ENCODE data around the gene CADM1. TPM values are rescaled to one million over a fixed set of nuclear protein-coding genes. Genes with fewer than 3 reads are reported as not detected.

Gene CADM1
- total RNA-seq, 1 experiment from 2014 or later, result 0.79 TPM

DNA sequence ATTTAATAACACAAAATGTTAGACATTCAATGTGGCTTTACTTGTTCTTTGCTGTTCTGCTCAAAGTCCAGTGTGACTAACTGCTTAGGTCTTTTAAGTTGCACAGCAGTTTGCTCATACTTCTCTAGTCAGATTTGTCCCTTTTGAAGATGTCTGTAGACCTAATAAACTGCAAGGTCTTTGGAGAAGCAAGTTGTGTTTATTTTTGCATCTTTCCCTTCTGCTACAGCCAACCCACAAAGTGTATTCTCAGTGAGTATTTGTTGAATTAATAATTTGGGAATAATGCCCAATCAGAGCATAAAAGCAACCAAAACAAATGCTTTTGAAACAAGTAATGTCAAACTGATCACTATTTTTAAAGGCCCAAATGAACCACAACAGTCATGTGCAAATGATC lies 312.5 kb downstream of the CADM1 start:
- intact Hi-C loops (cut with micrococcal nuclease), result no loop called here
- ChIA-PET CTCF (no interaction called here), POLR2A (no interaction called here), RAD21 (ENCODE audit: low non-redundant PET in 1 of 2, low total read pairs in 2 of 2, uncharacterized antibody in 2 of 2, unreplicated experiment in 2 of 2) (no interaction called here)
- Histone ChIP-seq H3K4me3 (replicated peaks in 1 of 2; ENCODE audit: low read depth in 1 of 2, low read length in 2 of 2) (no peak overlapping the region), H3K9me3 (ENCODE audit: control insufficient read depth in 1 of 2, insufficient read depth in 1 of 2, low read depth in 1 of 2, low read length in 2 of 2) (no peaks in the 10 kb centered on the region), H3K9ac (ENCODE audit: low read length) (no peak overlapping the region), H3K36me3 (ENCODE audit: control insufficient read depth in 1 of 2, insufficient read depth in 2 of 2, low read length in 2 of 2) (no peaks in the 10 kb centered on the region), H4K20me1 (ENCODE audit: insufficient read depth) (no peaks in the 10 kb centered on the region), H3K27ac (ENCODE audit: low read depth, low read length) (no peak overlapping the region), H3K79me2 (ENCODE audit: insufficient read depth, low read length) (no peaks in the 10 kb centered on the region), H3K4me1 (ENCODE audit: control insufficient read depth in 1 of 2, insufficient read depth in 2 of 2, low read length in 2 of 2) (no peaks in the 10 kb centered on the region), H2AFZ (ENCODE audit: low read depth, low read length, poor library complexity, severe bottlenecking) (no peak overlapping the region), H3K4me2 (ENCODE audit: low read length) (no peak overlapping the region), H3K27me3 (ENCODE audit: insufficient read depth, low read length) (no peaks in the 10 kb centered on the region), H3K9me2 (ENCODE audit: insufficient read depth) (no peaks in the 10 kb centered on the region)
- no TSS peak for BruUV-seq (replicated peaks)
- DNase-seq (ENCODE audit: low read depth, low spot score) (no peak), ATAC-seq (no peak)
- TF ChIP-seq TCF7L2 (IDR thresholded peaks at IDR 0.05; ENCODE audit: borderline replicate concordance, extremely low read depth, insufficient read depth, insufficient read length) (no peak), EZH2phosphoT487 (IDR thresholded peaks at IDR 0.05; ENCODE audit: borderline replicate concordance) (no peak), ZFX (IDR thresholded peaks at IDR 0.05) (no peak), JUND (IDR thresholded peaks at IDR 0.05) (no peak), YY1 (IDR thresholded peaks at IDR 0.05; ENCODE audit: extremely low read depth, insufficient replicate concordance, low read depth, low read length) (no peak), RAD21 (IDR thresholded peaks at IDR 0.05; ENCODE audit: low read depth) (no peak), POLR2A (IDR thresholded peaks at IDR 0.05; ENCODE audit: borderline replicate concordance, extremely low read depth, insufficient read depth, insufficient read length) (no peak), CBX3 (IDR thresholded peaks at IDR 0.05; ENCODE audit: low read depth) (no peak), SIN3A (IDR thresholded peaks at IDR 0.05; ENCODE audit: low read depth) (no peak), CEBPB (IDR thresholded peaks at IDR 0.05; ENCODE audit: low read depth) (no peak), SRF (IDR thresholded peaks at IDR 0.05; ENCODE audit: low read depth) (no peak), ELF1 (IDR thresholded peaks at IDR 0.05; ENCODE audit: borderline replicate concordance, low read depth) (no peak), ZNF274 (IDR thresholded peaks at IDR 0.05; ENCODE audit: low read depth, low read length) (no peak), EZH2 (IDR thresholded peaks at IDR 0.05) (no peak)
- TF ChIP-seq, protein P1, sequence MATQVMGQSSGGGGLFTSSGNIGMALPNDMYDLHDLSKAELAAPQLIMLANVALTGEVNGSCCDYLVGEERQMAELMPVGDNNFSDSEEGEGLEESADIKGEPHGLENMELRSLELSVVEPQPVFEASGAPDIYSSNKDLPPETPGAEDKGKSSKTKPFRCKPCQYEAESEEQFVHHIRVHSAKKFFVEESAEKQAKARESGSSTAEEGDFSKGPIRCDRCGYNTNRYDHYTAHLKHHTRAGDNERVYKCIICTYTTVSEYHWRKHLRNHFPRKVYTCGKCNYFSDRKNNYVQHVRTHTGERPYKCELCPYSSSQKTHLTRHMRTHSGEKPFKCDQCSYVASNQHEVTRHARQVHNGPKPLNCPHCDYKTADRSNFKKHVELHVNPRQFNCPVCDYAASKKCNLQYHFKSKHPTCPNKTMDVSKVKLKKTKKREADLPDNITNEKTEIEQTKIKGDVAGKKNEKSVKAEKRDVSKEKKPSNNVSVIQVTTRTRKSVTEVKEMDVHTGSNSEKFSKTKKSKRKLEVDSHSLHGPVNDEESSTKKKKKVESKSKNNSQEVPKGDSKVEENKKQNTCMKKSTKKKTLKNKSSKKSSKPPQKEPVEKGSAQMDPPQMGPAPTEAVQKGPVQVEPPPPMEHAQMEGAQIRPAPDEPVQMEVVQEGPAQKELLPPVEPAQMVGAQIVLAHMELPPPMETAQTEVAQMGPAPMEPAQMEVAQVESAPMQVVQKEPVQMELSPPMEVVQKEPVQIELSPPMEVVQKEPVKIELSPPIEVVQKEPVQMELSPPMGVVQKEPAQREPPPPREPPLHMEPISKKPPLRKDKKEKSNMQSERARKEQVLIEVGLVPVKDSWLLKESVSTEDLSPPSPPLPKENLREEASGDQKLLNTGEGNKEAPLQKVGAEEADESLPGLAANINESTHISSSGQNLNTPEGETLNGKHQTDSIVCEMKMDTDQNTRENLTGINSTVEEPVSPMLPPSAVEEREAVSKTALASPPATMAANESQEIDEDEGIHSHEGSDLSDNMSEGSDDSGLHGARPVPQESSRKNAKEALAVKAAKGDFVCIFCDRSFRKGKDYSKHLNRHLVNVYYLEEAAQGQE (IDR thresholded peaks at IDR 0.05; ENCODE audit: low read depth), result no peak
- TF ChIP-seq, protein P2, sequence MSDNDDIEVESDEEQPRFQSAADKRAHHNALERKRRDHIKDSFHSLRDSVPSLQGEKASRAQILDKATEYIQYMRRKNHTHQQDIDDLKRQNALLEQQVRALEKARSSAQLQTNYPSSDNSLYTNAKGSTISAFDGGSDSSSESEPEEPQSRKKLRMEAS (IDR thresholded peaks at IDR 0.05), result no peak
- TF ChIP-seq, protein P3, sequence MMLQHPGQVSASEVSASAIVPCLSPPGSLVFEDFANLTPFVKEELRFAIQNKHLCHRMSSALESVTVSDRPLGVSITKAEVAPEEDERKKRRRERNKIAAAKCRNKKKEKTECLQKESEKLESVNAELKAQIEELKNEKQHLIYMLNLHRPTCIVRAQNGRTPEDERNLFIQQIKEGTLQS (IDR thresholded peaks at IDR 0.05), result no peak
- TF ChIP-seq, protein P4, sequence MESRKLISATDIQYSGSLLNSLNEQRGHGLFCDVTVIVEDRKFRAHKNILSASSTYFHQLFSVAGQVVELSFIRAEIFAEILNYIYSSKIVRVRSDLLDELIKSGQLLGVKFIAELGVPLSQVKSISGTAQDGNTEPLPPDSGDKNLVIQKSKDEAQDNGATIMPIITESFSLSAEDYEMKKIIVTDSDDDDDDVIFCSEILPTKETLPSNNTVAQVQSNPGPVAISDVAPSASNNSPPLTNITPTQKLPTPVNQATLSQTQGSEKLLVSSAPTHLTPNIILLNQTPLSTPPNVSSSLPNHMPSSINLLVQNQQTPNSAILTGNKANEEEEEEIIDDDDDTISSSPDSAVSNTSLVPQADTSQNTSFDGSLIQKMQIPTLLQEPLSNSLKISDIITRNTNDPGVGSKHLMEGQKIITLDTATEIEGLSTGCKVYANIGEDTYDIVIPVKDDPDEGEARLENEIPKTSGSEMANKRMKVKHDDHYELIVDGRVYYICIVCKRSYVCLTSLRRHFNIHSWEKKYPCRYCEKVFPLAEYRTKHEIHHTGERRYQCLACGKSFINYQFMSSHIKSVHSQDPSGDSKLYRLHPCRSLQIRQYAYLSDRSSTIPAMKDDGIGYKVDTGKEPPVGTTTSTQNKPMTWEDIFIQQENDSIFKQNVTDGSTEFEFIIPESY (IDR thresholded peaks at IDR 0.05; ENCODE audit: extremely low read depth, insufficient replicate concordance, low read length), result no peak

Measured in HCT116 (cell line).